H1 (cell line): ENCODE measurements around the gene TSHZ2. TPM values are rescaled to one million over a fixed set of nuclear protein-coding genes. Genes with fewer than 3 reads are reported as not detected.
"Not testable (repeated sequence)": the region's sequence is repeated elsewhere in the genome, so short reads cannot be mapped to it uniquely, and the experiment has no call there.

Experiments used
- CTCF ChIA-PET: fragments of 300-600 bp; sonication (Branson Sonifier 250); formaldehyde crosslinking; loops from one replicate; lab custom pipeline; 2021; ENCODE audit not compliant: partially characterized antibody; lab: Charles Lee
- POLR2A ChIA-PET: fragments of 300-600 bp; sonication (Branson Sonifier 250); formaldehyde crosslinking; loops from one replicate; lab custom pipeline; 2021; ENCODE audit warnings: inconsistent platforms; ENCODE audit not compliant: partially characterized antibody; lab: Charles Lee
- DNase-seq, 2 experiments: peaks; one replicate each; pipeline versions ENCODE4 v3.0.0 to v3.0.0-alpha.2; 2010 to 2022; ENCODE audit warnings: low spot score in 2 of 2, low read depth in 1 of 2, mixed read lengths in 1 of 2
- FAIRE-seq: peaks from 2 replicates; lab custom pipeline; 2011; peaks lifted over from hg19 to GRCh38; lab: Jason Lieb, UNC
- H2AFZ ChIP-seq: 2 replicates; pipeline ENCODE4 v1.8.1; 2012; ENCODE audit warnings: low read length, inconsistent platforms
- H2AK5ac ChIP-seq: 2 replicates; pipeline ENCODE4 v1.6.1; 2013; ENCODE audit warnings: low read depth, low read length
- H2BK120ac ChIP-seq: replicated peaks from 2 replicates; pipeline ENCODE3; 2013; ENCODE audit warnings: low read depth, low read length, inconsistent platforms
- H2BK12ac ChIP-seq: 2 replicates; pipeline ENCODE4 v1.6.1; 2013; ENCODE audit warnings: low read depth, low read length
- H2BK15ac ChIP-seq: 2 replicates; pipeline ENCODE4 v1.6.1; 2013; ENCODE audit warnings: low read length
- H2BK20ac ChIP-seq: 2 replicates; pipeline ENCODE4 v1.6.1; 2013; ENCODE audit warnings: low read length
- H2BK5ac ChIP-seq: 2 replicates; pipeline ENCODE4 v1.6.1; 2013; ENCODE audit warnings: low read depth, low read length
- H3K14ac ChIP-seq: 2 replicates; pipeline ENCODE4 v1.6.1; 2013; ENCODE audit warnings: inconsistent platforms; ENCODE audit not compliant: insufficient read length
- H3K18ac ChIP-seq: 2 replicates; pipeline ENCODE4 v1.6.1; 2013; ENCODE audit warnings: low read length; ENCODE audit errors: extremely low read depth
- H3K23ac ChIP-seq: 2 replicates; pipeline ENCODE4 v1.6.1; 2013; ENCODE audit warnings: inconsistent platforms; ENCODE audit not compliant: insufficient read length
- H3K23me2 ChIP-seq: 2 replicates; pipeline ENCODE4 v1.6.1; 2013; ENCODE audit warnings: low read depth, low read length
- H3K27ac ChIP-seq: 2 replicates; pipeline ENCODE4 v1.6.1; 2011; ENCODE audit warnings: low read depth, low read length, inconsistent platforms
- H3K27me3 ChIP-seq, 4 experiments: replicated peaks in 1 of 4; 1 replicate in 1 of 4; 2 replicates in 3 of 4; pipeline versions ENCODE4 v1.6.1 to v1.8.1; 2011 to 2013; ENCODE audit warnings: low read length in 3 of 4, mild to moderate bottlenecking in 3 of 4, inconsistent platforms in 2 of 4, mixed read lengths in 2 of 4, moderate library complexity in 1 of 4; ENCODE audit not compliant: control insufficient read depth in 3 of 4, insufficient read depth in 3 of 4; ENCODE audit errors: extremely low read depth in 1 of 4
- H3K36me3 ChIP-seq, 4 experiments: 2 replicates each; pipeline versions ENCODE4 v1.6.1 to v1.8.1; 2011 to 2013; ENCODE audit warnings: mild to moderate bottlenecking in 4 of 4, low read length in 3 of 4, moderate library complexity in 2 of 4, control low read depth in 1 of 4, inconsistent platforms in 1 of 4; ENCODE audit not compliant: insufficient read depth in 4 of 4, control insufficient read depth in 2 of 4
- H3K4ac ChIP-seq: replicated peaks from 2 replicates; pipeline ENCODE3; 2013; ENCODE audit warnings: low read length, low read depth, mixed read lengths, inconsistent platforms; ENCODE audit not compliant: insufficient read length
- H3K4me1 ChIP-seq, 4 experiments: replicated peaks in 1 of 4; 1 replicate in 1 of 4; 2 replicates in 3 of 4; pipeline versions ENCODE4 v1.6.1 to v1.8.1; 2011 to 2013; ENCODE audit warnings: low read length in 3 of 4, inconsistent platforms in 2 of 4, mixed read lengths in 1 of 4; ENCODE audit not compliant: insufficient read depth in 4 of 4, control insufficient read depth in 3 of 4
- H3K4me2 ChIP-seq, 2 experiments: 2 replicates each; pipeline versions ENCODE4 v1.6.1 to v1.8.1; 2011 to 2013; ENCODE audit warnings: low read depth in 2 of 2, low read length in 2 of 2, control low read depth in 1 of 2, inconsistent platforms in 1 of 2, mild to moderate bottlenecking in 1 of 2; ENCODE audit not compliant: insufficient read depth in 1 of 2
- H3K4me3 ChIP-seq, 4 experiments: fragments of 200-600, 300-600 bp in 1 of 4; sonication (generic), shearing (Covaris generic), sonication (Bioruptor Twin) in 1 of 4; 2 replicates each; pipeline versions ENCODE4 v1.5.1 to v1.8.1; 2011 to 2016; ENCODE audit warnings: low read length in 4 of 4, low read depth in 3 of 4, control low read depth in 2 of 4, inconsistent platforms in 2 of 4, mild to moderate bottlenecking in 2 of 4, mixed read lengths in 1 of 4, moderate library complexity in 1 of 4; ENCODE audit not compliant: insufficient read depth in 2 of 4; ENCODE audit errors: extremely low read depth in 1 of 4
- H3K56ac ChIP-seq: replicated peaks from 2 replicates; pipeline ENCODE3; 2013; ENCODE audit warnings: low read depth, mild to moderate bottlenecking, mixed read lengths, low read length, inconsistent platforms; ENCODE audit not compliant: insufficient read length
- H3K79me1 ChIP-seq: 2 replicates; pipeline ENCODE4 v1.6.1; 2013; ENCODE audit warnings: low read depth, low read length, control low read depth
- H3K79me2 ChIP-seq, 2 experiments: 2 replicates each; pipeline versions ENCODE4 v1.6.1 to v1.8.1; 2012 to 2013; ENCODE audit warnings: low read length in 2 of 2, mild to moderate bottlenecking in 2 of 2, inconsistent platforms in 1 of 2; ENCODE audit not compliant: insufficient read depth in 2 of 2, control insufficient read depth in 1 of 2
- H3K9ac ChIP-seq, 4 experiments: replicated peaks in 1 of 4; 1 replicate in 1 of 4; 2 replicates in 3 of 4; pipeline versions ENCODE4 v1.6.1 to v1.8.1; 2011 to 2013; ENCODE audit warnings: low read depth in 3 of 4, low read length in 3 of 4, control low read depth in 2 of 4, mild to moderate bottlenecking in 2 of 4, moderate library complexity in 2 of 4, inconsistent platforms in 1 of 4; ENCODE audit errors: extremely low read depth in 1 of 4
- H3K9me3 ChIP-seq, 2 experiments: 2 replicates each; pipeline versions ENCODE4 v1.6.1 to v1.8.1; 2012 to 2013; ENCODE audit warnings: mild to moderate bottlenecking in 2 of 2, moderate library complexity in 2 of 2, control low read depth in 1 of 2, inconsistent platforms in 1 of 2, low read depth in 1 of 2, low read length in 1 of 2, mixed read lengths in 1 of 2; ENCODE audit not compliant: insufficient read depth in 2 of 2
- H4K20me1 ChIP-seq, 2 experiments: replicated peaks in 1 of 2; 2 replicates each; pipeline versions ENCODE3 to v1.8.1; 2011 to 2013; ENCODE audit warnings: inconsistent platforms in 2 of 2, low read length in 2 of 2, mild to moderate bottlenecking in 1 of 2; ENCODE audit not compliant: insufficient read depth in 2 of 2, control insufficient read depth in 1 of 2
- H4K5ac ChIP-seq: 2 replicates; pipeline ENCODE4 v1.6.1; 2013; ENCODE audit warnings: low read length, low read depth, mixed read lengths, inconsistent platforms; ENCODE audit not compliant: insufficient read length
- H4K8ac ChIP-seq: 2 replicates; pipeline ENCODE4 v1.8.0; 2013; ENCODE audit warnings: mild to moderate bottlenecking, moderate library complexity, low read length, inconsistent platforms; ENCODE audit not compliant: insufficient read depth; ENCODE audit errors: extremely low read depth
- H4K91ac ChIP-seq: replicated peaks from 2 replicates; pipeline ENCODE3; 2013; ENCODE audit warnings: low read length, mixed read lengths, inconsistent platforms; ENCODE audit not compliant: insufficient read length
- WGBS, 2 experiments: shearing (Covaris generic) in 1 of 2; methylation state at CpG; one replicate each; pipeline versions ENCODE4 v1.1.6 to v1.1.7; 2013 to 2015; ENCODE audit warnings: low lambda C conversion rate in 2 of 2, mixed read lengths in 2 of 2, inconsistent platforms in 1 of 2, low coverage in 1 of 2, missing lambda C conversion rate in 1 of 2; ENCODE audit not compliant: insufficient replicate concordance in 2 of 2, insufficient coverage in 1 of 2, insufficient read length in 1 of 2; ENCODE audit errors: extremely low coverage in 1 of 2, missing lambda C conversion rate in 1 of 2; 5-methylcytosine and 5-hydroxymethylcytosine counted together
- polyA plus RNA-seq, 7 experiments: library from polyadenylated mRNA; depleted of rRNA in 3 of 7; stranded (reverse) in 5 of 7; unstranded in 2 of 7; fragments of >200 nt in 5 of 7; fragments of 200-250 nt in 2 of 7; gene quantifications; 1 replicate in 5 of 7; 2 replicates in 1 of 7; 4 replicates in 1 of 7; pipeline versions ENCODE4 v1.2.1 to v1.2.3, GENCODE V29; 2011 to 2013; ENCODE audit warnings: missing spikeins in 2 of 7, mixed read lengths in 2 of 7
- total RNA-seq: library from RNA; stranded (reverse); fragmentation: NEBNext Ultra II Directional; extraction: Animal tissue kit (Norgen Biotek cat#: 25700); gene quantifications from 2 replicates; pipeline ENCODE4 v1.2.1, GENCODE V29; 2021

Gene TSHZ2
- total and polyA plus RNA-seq, 2 of the 8 experiments (the other 6 are each of a cell fraction or from before 2014, with no cell fraction given): 0.14 to 0.30 TPM

DNA sequence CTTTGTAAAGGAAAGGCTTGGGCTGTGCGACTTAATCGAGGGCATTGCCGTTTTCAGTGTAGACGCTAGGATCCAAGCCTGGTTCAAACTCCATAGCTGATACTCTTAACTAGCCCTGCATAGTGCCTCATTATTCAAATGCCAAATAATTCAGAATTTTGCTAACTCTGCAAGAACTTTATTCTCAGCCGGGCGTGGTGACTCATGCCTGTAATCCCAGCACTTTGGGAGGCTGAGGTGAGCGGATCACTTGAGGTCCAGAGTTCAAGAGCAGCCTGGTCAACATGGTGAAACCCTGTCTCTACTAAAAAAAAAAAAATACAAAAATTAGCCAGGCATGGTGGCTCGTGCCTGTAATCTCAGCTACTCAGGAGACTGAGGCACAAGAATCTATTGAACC is 394.8 kb downstream of the TSHZ2 start:
- H4K5ac ChIP-seq, H3K4me2 ChIP-seq, H3K9me3 ChIP-seq, H3K23ac ChIP-seq, H3K56ac ChIP-seq, H2BK5ac ChIP-seq, H4K91ac ChIP-seq, H2AK5ac ChIP-seq, H2BK12ac ChIP-seq, H3K27ac ChIP-seq, H3K4me1 ChIP-seq, H2BK120ac ChIP-seq, FAIRE-seq, CTCF ChIA-PET, H3K27me3 ChIP-seq, H4K8ac ChIP-seq, H4K20me1 ChIP-seq, H3K9ac ChIP-seq, H3K4ac ChIP-seq, H2BK20ac ChIP-seq, POLR2A ChIA-PET, H3K79me2 ChIP-seq, DNase-seq, H3K4me3 ChIP-seq, H3K14ac ChIP-seq, H3K23me2 ChIP-seq, H3K36me3 ChIP-seq, H3K18ac ChIP-seq, H3K79me1 ChIP-seq, H2BK15ac ChIP-seq, H2AFZ ChIP-seq: not testable (repeated sequence)
- WGBS, 2 experiments: 94% methylated on average over 8 of the region's 8 CpGs; no CpG with 5 or more reads in 1 of the 2 experiments
